GF-D8 (cell line): ENCODE results near the gene PPP2R1A.
"Not testable (repeated sequence)": the region's sequence is repeated elsewhere in the genome, so short reads cannot be mapped to it uniquely, and the experiment has no call there.

Source experiments
- DNase-seq: peaks from one replicate; lab custom pipeline; 2025; lab: John Stamatoyannopoulos, UW

Gene PPP2R1A

GRCh38 chr19:52200755-52201391 lies 11.0 kb downstream of the PPP2R1A start:
- DNase-seq = not testable (repeated sequence)

- DNase-seq = no peak
Observed at GRCh38 chr19:52206481-52206880, 16.6 kb downstream of the PPP2R1A start.

DNA sequence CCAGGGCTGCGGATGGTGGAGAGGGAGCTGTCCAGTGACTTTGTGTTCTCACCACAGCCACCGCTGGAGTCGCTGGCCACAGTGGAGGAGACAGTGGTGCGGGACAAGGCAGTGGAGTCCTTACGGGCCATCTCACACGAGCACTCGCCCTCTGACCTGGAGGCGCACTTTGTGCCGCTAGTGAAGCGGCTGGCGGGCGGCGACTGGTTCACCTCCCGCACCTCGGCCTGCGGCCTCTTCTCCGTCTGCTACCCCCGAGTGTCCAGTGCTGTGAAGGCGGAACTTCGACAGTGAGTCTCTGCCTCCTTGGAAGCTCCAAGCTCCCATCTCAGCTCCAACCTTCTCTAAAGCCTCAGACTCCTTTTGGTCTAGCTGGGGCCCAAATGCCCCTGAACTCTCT lies 21.4 kb downstream of the PPP2R1A start:
- no peak for DNase-seq

GRCh38 chr19:52211926-52212571 lies 22.2 kb downstream of the PPP2R1A start:
- DNase-seq = no peak

- no peak for DNase-seq
Observed at GRCh38 chr19:52212572-52213255, 22.9 kb downstream of the PPP2R1A start.

DNA sequence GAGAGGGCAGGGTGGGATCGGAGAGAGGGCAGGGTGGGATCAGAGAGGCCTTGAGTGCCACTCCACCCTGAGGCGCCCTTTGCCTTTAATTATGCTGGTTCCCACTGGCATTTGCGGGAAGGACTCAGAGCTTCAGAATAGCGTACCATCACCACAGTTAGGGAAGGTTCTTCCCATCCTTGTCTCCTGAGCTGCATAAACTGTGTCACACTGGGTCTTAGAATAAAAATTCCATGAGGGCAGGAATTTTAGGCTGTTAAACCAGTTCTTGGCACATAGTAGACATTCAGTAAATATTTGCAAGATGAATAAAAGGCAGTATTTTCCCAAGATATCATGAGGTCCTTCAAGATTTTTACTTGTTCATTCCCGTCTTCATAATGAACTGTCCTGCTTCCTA lies 24.4 kb downstream of the PPP2R1A start:
- DNase-seq = no peak

DNA sequence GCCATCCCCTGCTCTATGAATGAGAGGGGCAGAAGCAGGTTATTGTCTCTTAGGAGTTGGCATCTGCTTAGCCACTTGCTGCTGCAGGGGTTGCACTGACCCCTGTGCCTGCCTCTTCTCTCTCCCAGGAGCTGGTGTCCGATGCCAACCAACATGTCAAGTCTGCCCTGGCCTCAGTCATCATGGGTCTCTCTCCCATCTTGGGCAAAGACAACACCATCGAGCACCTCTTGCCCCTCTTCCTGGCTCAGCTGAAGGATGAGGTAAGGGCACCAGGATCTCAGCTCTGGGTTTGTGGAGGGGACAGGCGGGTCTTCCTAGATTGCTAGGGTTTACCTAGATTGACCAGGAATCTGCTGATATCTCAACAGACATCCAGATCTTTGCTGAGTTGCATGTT lies 26.5 kb downstream of the PPP2R1A start:
- DNase-seq = no peak

- no peak for DNase-seq
Observed at GRCh38 chr19:52217576-52217975, 27.7 kb downstream of the PPP2R1A start.

- DNase-seq = no peak
Observed at GRCh38 chr19:52219611-52220010, 29.8 kb downstream of the PPP2R1A start.

DNA sequence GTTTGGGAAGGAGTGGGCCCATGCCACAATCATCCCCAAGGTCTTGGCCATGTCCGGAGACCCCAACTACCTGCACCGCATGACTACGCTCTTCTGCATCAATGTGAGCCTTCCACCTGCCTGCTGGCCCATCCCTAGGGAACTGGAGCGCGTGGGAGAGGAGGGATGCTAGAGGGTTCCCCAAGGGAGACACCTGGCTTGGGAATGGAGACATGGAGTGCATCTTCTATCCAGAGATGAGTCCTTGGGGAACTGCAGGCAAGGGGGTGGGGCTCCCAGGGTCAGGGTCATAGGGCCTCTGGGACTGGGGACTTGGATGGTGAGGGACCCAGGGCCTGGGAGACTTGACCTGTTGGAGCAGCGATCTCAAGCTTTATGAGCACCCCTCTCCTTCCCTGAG lies 31.2 kb downstream of the PPP2R1A start:
- no peak for DNase-seq

- DNase-seq = no peak
Observed at GRCh38 chr19:52221831-52222375, 32.1 kb downstream of the PPP2R1A start.

DNA sequence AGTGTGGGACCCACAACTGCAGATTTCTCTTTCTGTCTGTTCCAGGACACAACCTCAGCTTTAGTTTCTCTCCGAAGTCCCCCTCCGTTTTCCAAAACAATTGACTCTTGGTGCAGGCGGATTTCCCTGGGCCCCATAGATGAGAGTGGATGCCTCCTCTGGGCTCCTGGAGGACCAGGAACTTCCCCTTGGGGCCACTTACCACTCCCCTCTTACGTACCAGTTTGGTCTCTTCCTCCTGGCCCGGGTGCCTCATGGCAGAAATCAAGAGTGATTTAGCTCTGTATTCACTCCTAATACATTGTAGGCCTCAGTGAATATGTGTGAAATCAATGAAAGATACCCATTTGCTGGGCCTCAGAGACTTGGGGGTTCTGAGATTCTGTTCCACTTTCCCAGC lies 34.4 kb downstream of the PPP2R1A start:
- DNase-seq = no peak

- no peak for DNase-seq
Observed at GRCh38 chr19:52226652-52227051, 36.8 kb downstream of the PPP2R1A start.

- no peak for DNase-seq
Observed at GRCh38 chr19:52227196-52227940, 37.5 kb downstream of the PPP2R1A start.

DNA sequence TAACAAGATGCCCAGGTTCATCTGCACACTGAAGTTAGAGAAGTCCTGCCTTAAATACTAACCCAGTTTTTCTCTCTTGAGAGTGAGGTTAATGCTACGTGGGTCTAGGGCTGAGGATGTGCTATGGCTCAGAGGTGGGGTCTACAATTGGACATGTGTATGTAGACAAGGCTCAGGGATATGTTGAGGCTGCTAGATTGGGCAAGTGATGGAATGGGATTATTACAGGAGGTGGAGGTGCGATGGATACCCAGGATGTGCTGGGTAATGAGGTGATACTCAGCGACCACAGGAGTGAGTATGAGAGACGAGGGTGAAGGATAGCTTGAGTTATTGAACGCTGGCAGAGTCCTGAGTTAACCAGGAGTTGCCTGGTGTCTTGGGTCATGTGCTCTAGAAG lies 38.1 kb downstream of the PPP2R1A start:
- DNase-seq = no peak

DNA sequence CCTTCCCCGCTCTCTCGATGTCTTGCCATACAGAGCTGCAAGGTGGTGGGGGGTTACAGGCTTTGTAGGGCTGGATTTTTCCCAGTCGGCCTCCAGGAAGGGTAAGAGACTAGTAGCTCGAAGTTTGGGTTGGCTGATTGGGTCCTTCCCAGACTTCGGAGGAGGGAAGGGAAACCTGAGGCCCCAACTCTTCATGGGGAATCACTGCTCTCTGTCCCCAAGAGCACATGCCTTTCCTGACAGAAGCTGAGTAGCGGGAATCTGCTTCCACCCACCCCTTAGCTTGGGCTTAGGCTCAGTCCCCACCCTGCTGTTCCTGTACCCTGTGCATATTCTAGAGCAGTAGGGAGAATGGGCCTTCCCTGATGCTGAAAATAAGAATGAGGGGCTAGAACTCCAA lies 39.7 kb downstream of the PPP2R1A start:
- no peak for DNase-seq

DNA sequence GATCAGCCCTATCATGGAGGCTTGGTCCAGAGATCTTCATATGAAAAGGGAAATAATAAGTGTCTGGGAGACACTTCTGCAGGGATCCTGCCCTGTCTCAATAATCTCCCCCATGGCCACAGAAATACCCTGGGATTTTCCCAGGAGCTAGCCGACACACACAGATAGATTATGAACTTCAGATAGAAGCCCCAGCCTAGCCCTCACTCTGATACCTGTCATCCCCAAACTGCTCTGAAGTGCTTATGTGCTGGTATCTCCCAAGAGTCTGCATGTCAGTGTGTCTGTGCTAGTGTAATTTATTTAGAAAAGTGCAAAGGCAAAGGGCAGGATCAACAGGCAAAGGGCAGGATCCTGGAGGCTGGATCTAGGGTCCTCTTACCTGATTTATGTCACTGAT lies 40.8 kb downstream of the PPP2R1A start:
- no peak for DNase-seq

DNA sequence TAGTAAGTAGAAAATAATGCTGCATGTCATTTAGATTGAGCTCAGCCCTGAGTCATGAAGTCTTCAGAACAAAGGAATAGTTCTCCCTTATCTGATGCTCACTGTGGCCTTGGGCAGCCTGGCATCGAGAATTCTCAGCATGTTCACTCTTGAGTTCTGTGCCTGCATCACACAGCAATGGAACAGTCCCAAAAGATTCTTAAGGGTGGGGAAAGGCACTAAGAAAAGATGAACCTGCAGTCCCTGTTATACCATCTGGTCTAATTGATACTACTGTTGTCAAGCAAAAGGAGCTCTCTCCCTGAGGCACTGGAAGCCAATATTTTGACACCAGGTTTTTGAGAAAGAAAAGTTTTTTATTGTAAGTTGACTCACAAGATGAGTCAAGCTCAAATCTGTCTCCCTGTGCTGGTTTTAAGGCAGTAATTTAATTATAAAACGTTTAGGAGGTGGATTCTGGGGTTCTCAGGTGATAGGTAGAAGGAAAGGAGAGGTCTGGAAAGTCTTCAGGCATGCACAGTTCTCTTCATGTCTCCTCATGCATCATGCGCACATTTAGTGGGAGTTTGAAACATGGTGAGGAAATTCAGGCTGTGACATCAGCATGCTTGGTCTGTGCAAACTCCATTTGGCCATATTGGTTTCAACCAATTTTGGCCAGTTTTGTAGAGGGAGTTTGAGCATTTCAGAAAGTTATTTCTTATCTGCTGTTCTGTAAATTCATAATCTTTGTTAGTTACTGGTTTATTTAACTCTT lies 41.5 kb downstream of the PPP2R1A start:
- DNase-seq = no peak

GRCh38 chr19:52234406-52234805 lies 44.6 kb downstream of the PPP2R1A start:
- DNase-seq = no peak

DNA sequence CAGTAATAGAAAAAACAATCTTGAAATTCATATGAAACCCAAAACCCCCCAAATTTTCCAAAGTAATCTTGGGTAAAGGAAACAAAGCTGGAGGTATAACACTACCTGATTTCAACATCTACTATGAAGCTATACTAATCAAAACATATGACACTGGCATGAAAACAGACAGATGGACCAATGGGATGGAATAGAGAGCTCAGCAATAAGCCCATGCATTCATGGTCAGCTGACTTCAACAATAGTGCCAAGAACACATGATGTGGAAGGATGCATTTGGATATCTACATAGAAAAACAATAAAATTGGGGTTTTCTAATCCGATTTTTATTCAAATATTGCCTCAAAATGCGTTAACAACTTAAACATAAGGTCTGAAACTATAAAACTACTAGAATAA lies 47.3 kb downstream of the PPP2R1A start:
- DNase-seq = no peak

GRCh38 chr19:52237771-52238400 lies 48.0 kb downstream of the PPP2R1A start:
- no peak for DNase-seq
